Measurements from ENCODE around the gene ZNF575. TPM values are rescaled to one million over a fixed set of nuclear protein-coding genes. Genes with fewer than 3 reads are reported as not detected.
"Not testable (repeated sequence)": the region's sequence is repeated elsewhere in the genome, so short reads cannot be mapped to it uniquely, and the experiment has no call there.

ZNF575 gene
- total RNA-seq, 1 donor from 2014 or later: 4.2 TPM

DNA sequence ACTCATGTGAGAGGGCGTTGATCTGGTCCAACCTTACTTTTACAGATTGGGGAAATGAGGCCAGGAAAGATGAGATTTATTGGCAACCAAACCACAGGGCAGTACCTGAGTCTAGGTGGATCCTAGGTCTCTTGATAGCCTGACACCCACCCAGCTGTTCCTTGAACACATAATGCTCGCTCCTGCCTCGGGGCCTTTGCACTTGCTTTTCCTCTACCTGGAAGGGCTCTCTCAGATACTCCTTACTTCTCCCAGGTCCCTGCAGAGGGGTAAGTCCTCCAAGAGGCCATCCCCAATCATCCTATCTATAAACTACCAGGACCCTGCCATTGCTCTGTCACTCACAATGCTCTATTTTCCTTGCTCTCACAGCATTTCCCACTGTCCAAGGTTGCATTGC, 7.4 kb downstream of the ZNF575 start:
- intact Hi-C loops (cut with micrococcal nuclease): no loop called here

DNA sequence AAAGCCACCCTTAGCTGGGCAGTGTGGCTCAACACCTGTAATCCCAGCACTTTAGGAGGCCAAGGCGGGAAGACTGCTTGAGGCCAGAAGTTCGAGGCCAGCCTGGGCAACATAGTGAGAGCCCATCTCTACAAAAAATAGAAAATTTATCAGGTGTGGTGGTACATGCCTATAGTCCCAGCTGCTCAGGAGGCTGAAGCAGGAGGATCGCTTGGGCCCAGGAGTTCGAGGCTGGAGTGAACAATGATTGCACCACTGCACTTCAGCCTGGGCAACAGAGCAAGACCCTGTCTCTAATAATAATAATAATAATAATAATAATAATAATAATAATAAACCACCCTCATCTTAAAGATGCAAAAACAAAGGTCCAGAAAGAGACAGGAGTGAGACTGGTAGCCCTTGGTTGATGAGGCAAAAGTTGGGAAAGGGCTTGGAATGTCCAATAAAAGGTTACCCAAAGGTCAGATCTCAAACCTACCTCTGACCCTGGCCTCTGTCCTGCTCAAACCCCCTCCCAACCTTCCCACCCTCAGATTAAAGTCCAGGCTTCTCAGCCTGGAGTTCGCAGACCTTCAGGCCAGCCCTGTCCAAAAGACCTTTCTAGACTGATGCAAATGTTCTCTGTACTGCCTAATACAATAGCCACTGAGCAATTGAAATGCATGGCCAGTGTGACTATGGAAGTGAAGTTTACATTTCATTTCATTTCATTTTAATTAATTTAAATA, 9.1 kb downstream of the ZNF575 start:
- intact Hi-C loops (cut with micrococcal nuclease): no loop called here

DNA sequence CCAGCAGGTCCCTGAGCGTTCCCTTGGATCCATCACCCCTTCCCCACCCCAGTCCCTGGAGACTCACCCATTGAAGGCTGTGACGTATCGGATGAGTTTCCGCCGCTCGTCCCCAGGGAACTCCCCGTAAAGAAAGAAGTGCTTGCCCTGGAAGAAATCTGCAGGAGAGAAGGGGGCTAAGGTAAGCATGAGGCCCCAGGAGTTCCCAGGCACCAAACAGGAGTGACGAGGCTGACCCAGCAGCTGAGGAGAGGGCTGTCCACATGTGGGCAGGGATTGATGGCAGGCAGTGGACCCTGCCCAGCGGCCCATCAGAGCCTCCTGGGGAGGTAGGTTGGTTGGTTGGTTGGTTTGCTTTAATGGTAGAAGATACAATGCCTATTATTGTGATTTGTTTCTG, 11.1 kb downstream of the ZNF575 start:
- intact Hi-C loops (cut with micrococcal nuclease): no loop called here

DNA sequence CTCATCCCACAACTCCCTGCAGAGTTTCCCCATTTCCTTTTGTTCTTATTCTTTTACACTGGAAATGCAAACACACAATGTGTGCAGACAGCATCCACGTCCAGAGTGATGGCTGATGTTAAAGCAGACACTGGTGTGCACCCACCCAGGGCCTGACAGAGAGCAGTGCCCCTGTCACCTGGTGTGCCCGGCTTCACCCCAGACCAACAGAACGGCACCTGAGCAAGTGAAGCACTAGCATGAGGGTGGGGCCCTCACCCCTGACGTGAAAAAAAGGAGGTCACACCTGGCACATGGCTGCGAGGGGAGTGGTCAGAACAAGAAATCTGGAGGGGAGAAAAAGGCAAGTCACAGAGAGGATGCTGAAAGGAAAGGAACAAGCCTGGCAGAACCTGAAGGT, 12.3 kb downstream of the ZNF575 start:
- intact Hi-C loops (cut with micrococcal nuclease): no loop called here

DNA sequence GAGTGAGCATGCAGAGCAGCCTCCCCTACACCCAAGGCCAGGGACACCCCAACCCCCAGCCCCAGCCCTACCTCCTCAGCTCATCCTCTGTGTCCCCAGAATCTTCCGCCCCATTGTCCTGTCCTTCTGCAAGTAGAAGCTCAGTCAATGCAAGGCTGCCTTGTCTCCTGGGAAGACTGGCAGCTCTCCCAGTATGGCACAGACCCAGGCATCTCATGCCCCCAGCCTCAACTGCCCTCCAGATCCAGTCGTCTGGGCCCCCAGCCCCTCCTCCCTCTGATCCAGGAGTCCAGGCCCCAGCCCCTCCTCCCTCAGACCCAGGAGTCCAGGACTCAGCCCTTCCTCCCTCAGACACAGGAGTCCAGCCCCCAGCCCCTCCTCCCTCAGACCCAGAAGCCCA, 13.0 kb downstream of the ZNF575 start:
- intact Hi-C loops (cut with micrococcal nuclease): no loop called here

DNA sequence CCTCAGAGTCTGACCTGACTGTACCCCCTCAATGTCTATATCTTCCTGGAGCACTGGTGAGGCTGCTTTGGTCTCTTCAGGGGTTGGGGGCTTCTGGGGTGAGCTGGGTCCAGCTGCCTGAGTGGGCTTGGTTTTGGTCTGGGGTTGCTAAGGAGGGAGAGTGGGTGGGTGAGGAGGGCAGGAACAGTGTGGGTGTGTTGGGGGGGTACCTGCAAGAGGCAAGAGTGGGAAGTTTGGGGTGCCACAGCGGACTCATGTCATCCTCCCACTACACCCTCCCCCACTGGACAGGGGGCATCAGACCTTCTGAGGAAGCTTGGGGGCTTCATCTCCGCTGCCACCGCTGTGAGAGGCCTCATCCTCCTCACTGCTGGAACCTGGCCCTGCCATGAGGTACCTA, 13.6 kb downstream of the ZNF575 start:
- intact Hi-C loops (cut with micrococcal nuclease): no loop called here

DNA sequence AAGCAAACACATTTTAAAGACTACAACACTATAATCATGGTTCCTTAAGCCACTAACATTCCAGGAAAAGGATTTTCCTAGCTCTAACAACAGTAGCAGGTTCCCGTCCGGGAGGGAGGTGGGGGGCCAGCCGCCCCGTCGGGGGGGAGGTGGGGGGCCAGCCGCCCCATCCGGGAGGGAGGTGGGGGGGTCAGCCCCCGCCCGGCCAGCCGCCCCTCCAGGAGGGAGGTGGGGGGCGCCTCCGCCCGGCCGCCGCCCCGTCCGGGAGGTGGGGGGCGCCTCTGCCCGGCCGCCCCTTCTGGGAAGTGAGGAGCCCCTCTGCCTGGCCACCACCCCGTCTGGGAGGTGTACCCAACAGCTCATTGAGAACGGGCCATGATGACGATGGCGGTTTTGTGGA, 14.9 kb downstream of the ZNF575 start:
- intact Hi-C loops (cut with micrococcal nuclease): not testable (repeated sequence)

DNA sequence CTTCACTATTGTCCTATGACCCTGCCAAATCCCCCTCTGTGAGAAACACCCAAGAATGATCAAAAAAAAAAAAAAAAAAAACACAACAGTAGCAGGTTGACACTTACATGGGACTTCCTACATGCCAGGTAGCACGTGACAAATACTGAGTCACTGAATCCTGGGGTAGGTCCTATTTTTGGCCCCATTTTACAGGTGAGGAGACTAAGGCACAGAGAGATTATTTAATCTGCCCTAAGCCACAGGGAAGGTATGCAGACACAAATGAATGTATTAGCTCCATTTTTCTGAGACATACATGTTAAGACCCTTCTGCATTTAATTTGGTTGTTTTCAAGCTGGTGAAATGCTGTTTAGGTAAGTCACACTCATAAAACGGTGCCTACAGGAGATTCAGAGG, 15.7 kb downstream of the ZNF575 start:
- intact Hi-C loops (cut with micrococcal nuclease): no loop called here

DNA sequence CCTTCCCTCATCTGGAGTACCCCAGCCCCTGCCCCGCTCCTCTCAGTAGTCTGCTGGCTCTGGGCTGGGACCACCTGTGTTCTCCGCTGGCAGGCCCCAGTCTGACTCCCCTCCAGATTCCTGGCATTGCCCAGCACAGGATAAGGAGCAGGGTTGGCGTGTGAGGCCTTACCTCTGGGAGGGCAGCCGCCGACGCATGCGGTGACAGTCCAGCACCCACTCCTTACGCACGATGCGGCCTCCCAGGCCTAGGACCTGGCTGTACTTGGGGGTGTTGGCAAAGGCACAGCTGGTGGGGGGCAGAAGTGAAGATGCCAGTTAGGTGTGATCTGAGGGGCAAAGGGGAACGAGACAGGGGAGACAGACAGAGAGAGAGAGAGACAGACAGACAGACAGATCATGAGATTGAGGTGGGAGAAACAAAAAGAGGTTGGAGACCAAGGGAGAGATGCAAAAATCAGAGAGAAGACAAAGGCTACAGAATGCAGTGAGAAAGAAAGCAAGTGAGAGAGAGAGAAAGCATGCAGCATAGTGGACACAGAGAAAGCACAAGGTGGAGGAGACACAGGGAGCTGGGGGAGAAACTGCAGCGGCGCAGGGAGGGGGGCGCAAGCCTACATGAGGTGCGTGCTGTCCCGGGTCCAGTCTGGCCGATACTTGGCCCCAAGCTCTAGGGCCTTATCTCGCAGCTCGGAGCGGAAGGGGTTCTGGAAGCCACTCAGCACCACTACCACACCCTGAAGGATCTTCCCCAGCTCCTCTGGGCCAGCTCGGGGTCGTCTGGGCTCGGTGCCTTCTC, 18.6 kb downstream of the ZNF575 start:
- intact Hi-C loops (cut with micrococcal nuclease): no loop called here

DNA sequence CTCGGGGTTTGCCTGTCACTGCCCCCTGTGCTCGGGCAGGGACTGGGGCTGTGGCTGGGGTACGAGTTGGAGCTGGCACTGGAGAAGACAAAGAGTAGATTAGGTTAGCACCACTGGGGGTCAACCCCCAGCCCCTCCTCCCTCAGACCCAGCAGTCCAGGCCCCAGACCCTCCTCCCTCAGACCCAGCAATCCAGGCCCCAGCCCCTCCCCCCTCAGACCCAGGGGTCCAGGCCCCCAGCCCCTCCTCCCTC, 19.1 kb downstream of the ZNF575 start:
- intact Hi-C loops (cut with micrococcal nuclease): no loop called here

DNA sequence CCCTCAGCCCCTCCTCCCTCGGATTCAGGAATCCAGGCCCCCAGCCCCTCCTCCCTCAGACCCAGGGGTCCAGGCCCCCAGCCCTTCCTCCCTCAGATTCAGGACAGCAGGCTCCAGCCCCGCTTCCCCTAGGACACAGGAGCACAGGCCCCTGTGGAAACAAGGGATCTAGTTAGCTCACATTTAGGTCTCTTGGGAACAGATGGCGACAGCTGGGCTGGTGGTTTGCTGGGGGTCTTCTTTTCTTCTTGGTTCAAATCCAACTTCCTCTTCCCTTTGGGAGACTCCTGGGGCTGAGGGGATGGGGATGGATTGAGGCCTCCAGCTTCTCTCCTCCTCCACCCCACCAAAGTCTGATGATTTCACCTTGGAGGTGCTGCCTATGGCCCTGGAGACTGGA, 19.6 kb downstream of the ZNF575 start:
- intact Hi-C loops (cut with micrococcal nuclease): no loop called here

DNA sequence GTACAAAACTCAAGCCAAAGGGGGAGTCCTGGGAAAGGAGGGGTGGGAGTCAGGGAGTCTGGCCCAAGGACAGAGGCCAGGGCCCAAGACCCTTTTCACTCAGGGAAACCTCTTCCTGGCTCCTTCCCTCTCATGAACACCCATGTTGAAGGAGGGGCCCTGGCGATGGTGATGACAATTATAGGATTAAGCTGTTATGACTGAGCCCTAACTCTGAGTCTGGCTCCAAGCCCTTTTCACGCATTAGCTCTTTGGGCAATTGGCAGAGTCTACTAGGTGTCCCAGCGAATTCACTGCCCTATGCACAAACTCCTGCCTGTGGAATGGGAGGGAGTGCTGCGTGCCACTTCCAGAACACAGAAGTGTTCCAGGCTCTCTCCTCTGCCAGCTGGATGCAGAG, 20.7 kb downstream of the ZNF575 start:
- intact Hi-C loops (cut with micrococcal nuclease): loop anchor here (2.0 kb wide), 1 partner anchor 65 kb away; the partner anchor contains the start of gene ZNF428

DNA sequence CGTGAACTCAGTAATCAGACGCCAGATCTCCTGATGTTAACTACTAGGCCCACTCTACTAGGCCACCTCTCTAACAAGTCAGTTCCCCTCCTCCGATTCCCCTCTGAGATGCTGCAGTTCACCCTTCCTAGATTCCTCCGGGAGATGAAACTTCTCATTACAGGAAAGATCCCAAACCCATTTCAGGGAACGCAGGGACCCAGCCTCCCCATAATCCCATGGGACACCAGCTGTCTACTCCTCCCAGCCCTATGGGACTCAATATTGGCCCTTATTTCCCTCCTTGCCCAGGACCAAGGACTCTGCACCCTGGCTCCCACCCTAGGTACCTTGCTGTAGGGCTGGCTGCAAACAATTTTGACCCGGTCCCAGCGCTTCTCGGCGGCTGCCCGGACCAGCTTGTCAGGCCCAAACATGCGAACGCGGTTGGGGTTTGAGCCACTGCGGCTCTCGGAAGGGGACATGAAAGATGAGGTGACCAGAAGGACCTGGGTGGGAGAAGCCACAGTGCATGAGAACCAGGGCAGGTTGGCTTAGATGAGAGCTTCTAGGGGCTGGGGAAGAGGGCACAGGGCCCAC, 21.4 kb downstream of the ZNF575 start:
- intact Hi-C loops (cut with micrococcal nuclease): loop anchor here (2.0 kb wide), 1 partner anchor 64 kb away; the partner anchor contains the start of gene ZNF428

DNA sequence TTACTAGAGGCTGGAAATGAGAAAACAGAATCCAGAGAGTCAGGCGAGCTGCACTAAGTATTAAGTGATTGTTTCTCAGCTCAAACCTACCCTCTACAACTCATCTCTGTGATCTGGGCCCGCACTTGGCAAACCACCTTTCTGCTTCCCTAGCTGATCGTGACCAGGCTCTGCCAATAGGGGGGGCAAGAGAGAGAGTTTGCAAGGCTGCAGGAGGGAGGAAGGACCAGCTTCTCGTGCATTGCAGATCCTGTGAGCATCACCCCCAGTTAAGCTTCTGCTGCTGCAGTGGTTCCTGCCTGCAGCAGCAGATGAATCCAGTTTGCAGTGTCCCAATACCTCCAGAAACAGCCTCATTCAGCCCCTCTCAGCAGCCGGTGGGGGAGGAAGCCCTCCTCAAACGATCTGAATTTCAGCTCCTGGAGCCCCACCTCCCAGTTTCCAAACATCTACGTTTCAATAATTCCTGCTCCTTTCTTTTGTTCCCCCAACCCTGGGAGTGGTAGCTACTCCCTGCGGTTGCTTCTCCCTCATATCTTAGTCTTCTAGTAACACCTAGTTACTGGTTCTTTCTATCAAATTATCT, 22.3 kb downstream of the ZNF575 start:
- intact Hi-C loops (cut with micrococcal nuclease): loop anchor here (1.0 to 2.0 kb wide), 5 partner anchors 8 to 97 kb away; partner anchors contain the start of genes PINLYP, XRCC1 and ZNF428

DNA sequence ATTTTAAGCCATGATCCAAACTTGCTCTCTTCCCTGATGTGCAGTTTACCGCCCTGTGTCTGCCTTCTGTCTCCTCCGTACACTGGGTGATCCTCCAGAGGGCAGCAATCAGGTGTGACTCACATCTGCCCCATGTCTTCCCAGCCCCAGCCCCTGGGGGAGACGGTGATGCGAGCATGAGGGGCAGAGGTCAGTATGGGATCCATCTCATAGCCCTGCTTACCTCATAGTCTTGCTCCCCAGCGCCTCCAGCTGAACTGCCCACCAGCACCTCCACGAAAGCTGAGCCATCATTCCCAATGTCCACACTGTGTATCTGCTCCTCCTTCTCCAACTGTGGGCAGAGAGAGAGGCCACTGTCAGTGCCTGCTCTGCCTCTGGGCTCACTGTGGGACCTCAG, 27.7 kb downstream of the ZNF575 start:
- intact Hi-C loops (cut with micrococcal nuclease): no loop called here

DNA sequence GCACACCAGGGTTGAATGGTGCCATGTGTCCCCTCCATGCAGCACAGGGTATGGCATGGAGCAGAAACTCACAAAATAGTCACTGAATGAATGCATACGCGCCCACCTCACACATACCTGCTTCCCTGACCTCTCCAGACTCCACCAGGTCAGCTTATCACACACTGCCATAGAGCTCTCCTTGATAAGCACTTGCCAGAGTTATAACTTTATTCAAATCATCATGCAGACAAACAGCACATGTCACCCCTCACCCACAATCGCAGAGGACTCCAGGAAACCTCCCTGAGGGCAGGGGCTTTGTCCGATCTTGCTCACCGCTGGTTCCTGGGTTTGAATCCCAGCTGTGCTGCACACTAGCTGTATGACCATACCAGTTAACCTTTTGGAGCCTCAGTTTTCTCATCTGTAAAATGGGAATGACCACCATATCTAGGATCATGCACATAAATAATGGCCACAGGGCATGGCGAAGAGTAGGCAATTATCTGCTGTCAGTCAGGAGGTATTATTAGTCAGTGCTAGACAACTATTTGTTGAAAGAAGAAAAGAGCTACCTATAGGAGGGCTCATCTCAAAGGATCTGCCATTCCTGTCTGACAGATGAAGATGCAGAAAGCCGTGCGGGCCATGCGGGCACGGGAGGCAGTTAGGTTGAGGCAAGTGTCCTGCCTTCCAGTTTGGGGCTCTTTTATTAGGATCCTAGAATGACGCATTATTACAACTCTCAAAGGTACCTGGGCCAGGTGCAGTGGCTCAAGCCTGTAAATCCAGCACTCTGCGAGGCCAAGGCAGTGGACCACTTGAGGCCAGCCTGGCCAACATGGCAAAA, 28.4 kb downstream of the ZNF575 start:
- intact Hi-C loops (cut with micrococcal nuclease): no loop called here

DNA sequence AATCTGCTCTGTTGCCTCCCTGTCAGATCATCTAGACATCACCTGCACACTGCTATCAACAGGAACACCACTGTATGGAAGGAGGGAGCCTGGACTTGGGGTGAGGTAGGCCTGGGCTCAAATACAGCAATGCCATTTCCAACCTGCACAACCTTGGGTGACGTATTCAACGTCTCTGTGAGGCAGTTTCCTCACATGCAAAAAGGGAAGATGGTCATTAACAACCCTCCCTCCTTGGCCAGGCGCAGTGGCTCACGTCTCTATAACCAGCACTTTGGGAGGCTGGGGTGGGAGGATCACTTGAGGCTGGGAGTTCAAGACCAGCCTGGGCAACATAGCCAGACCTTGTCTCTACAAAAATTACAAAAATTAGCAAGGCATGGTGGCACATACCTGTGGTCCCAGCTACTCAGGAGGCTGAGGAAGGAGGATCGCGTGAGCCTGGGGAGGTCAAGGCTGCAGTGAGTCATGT, 29.3 kb downstream of the ZNF575 start:
- intact Hi-C loops (cut with micrococcal nuclease): loop anchor here (1.0 to 2.0 kb wide), 5 partner anchors 13 to 57 kb away; partner anchors contain the start of genes IRGQ, PINLYP, XRCC1 and ZNF428

DNA sequence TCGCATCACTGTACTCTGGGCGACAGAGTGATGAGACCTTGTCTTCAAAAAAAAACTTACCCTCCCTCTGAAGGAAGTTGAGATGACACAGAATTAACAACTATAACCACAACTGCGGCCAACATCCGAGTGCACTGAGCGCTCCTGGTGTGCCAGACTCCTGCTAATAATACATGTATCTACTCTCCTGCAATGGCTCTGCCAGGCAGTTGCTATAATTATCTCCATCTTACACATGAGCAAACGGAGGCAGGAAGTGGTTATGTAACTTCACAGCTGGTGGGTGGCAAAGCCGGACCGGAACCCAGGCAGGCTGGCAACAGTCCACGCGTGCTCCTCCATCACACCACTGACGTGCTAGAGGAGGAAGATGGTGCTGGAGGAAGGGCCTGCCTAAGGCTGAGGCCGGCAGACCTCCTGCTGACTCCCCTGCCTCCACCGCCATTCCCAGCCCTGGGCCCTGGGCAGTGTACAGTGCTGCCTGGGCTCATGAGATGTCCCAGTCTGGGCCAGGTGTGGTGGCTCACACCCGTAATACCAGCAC, 29.8 kb downstream of the ZNF575 start:
- intact Hi-C loops (cut with micrococcal nuclease): loop anchor here (1.0 to 2.0 kb wide), 6 partner anchors 7 to 57 kb away; partner anchors contain the start of genes IRGQ, PINLYP, XRCC1 and ZNF428

DNA sequence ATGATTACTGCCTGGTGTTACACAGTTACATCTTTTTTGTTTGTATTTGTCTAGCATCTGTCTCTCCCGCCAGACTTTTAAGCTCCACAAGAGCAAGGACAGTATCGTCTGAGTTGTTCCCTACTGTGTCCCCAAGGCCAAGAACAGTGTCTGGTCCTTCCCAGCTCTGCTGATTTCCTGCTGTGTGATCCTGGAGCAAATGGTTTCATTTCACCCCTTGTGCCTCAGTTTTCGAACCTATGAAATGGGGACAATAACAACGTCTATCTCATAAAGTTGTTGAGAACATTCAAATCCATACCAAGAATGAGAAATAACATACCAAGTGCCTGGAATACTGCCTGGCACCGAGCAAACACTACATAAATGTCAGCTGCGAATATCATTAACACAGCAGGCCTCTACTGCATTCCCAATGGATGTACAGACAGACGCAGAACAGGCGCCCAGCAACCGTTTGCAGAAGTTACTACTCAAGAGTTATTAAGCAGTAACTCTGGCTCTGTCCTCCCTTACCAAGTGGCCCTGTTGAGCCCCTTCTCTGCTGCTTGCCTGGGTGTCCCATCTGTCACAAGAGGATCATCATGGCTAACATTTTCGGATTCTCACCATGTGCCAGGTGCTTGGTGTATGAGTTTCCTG, 30.9 kb downstream of the ZNF575 start:
- intact Hi-C loops (cut with micrococcal nuclease): loop anchor here (1.0 to 2.0 kb wide), 3 partner anchors 9 to 31 kb away; partner anchors contain the start of gene ZNF575

DNA sequence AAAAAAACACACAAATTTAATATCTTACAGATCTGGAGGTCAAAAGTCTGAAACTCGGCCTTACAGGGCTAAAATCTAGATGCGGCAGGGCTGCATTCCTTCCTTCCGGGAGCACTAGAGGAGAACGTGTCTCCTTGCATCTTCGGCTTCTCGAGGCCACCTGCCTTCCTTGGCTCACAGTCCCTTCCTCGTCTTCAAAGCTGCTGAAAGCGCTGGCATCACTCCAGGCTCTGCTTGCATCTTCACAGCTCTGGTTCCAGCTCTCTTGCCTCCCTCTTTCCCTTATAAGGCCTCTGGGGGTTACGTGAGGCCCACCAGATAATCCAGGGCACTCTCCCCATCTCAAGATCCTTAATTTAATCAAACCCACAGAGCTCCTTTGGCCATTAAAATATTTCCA, 31.8 kb downstream of the ZNF575 start:
- intact Hi-C loops (cut with micrococcal nuclease): no loop called here
